GM20000 (cell line): ENCODE measurements around the gene PTPRT.

Experiments used
- DNase-seq: peaks from one replicate; pipeline ENCODE4 v3.0.0; 2012; ENCODE audit warnings: low spot score
- CTCF ChIP-seq: IDR thresholded peaks from 2 replicates; pipeline ENCODE4 v1.5.1; 2012; ENCODE audit warnings: mild to moderate bottlenecking, control low read depth; ENCODE audit errors: extremely low read depth, missing control alignments

The PTPRT gene

GRCh38 chr20:42895020-42895419 lies 294.7 kb downstream of the PTPRT start:
- no peak for TF ChIP-seq CTCF
- DNase-seq, result no peak

GRCh38 chr20:42894483-42894882 lies 295.2 kb downstream of the PTPRT start:
- TF ChIP-seq CTCF, result no peak
- no peak for DNase-seq

GRCh38 chr20:42889517-42889916 lies 300.2 kb downstream of the PTPRT start:
- DNase-seq, result no peak
- no peak for TF ChIP-seq CTCF

GRCh38 chr20:42887281-42887680 lies 302.4 kb downstream of the PTPRT start:
- DNase-seq, result no peak
- TF ChIP-seq CTCF, result no peak

- no peak for TF ChIP-seq CTCF
- DNase-seq, result no peak
These were observed 302.9 kb downstream of the PTPRT start for GRCh38 chr20:42886801-42887200.

GRCh38 chr20:42886046-42886445 lies 303.7 kb downstream of the PTPRT start:
- no peak for DNase-seq
- no peak for TF ChIP-seq CTCF

- no peak for TF ChIP-seq CTCF
- no peak for DNase-seq
These were observed 314.1 kb downstream of the PTPRT start for GRCh38 chr20:42875581-42875980.
